GM18507 (cell line): ENCODE results near the gene HDAC9.
A peak's percentile ranks its signal among the peaks of the same experiment; 100 is the strongest.

Experiments
- DNase-seq: peaks from one replicate; pipeline ENCODE4 v3.0.0; 2011; ENCODE audit warnings: low read depth; ENCODE audit not compliant: insufficient read length; ENCODE audit errors: extremely low spot score
- FAIRE-seq: peaks from 2 replicates; lab custom pipeline; 2011; peaks lifted over from hg19 to GRCh38; lab: Jason Lieb, UNC

The HDAC9 gene

GRCh38 chr7:18489624-18490023, 5.9 kb upstream of the HDAC9 start:
- no peak for FAIRE-seq
- DNase-seq: no peak

GRCh38 chr7:18491871-18492270, 3.7 kb upstream of the HDAC9 start:
- no peak for FAIRE-seq
- DNase-seq: no peak

- no peak for DNase-seq
- no peak for FAIRE-seq
Observed at GRCh38 chr7:18494406-18494805, 1.1 kb upstream of the HDAC9 start.

GRCh38 chr7:18494821-18495408, 634 bp upstream of the HDAC9 start:
- DNase-seq (no peak), FAIRE-seq (no peak)

GRCh38 chr7:18496341-18496700, 772 bp downstream of the HDAC9 start:
- DNase-seq (no peak), FAIRE-seq (no peak)

- no peak for FAIRE-seq
- DNase-seq: no peak
Observed at GRCh38 chr7:18497082-18497481, 1.5 kb downstream of the HDAC9 start.

GRCh38 chr7:18497800-18498199, 2.3 kb downstream of the HDAC9 start:
- DNase-seq (no peak), FAIRE-seq (peak; percentile 47)

GRCh38 chr7:18498341-18498740, 2.8 kb downstream of the HDAC9 start:
- DNase-seq: no peak

GRCh38 chr7:18499407-18500177, 4.0 kb downstream of the HDAC9 start:
- DNase-seq: no peak
- peak; percentile 26 for FAIRE-seq

More at GRCh38 chr7:18498341-18498740, 2.8 kb downstream of the HDAC9 start:
- no peak for FAIRE-seq

- peak; percentile 50 for FAIRE-seq
Observed at GRCh38 chr7:18503126-18503866, 7.7 kb downstream of the HDAC9 start.

GRCh38 chr7:18504965-18505364, 9.4 kb downstream of the HDAC9 start:
- no peak for DNase-seq
- FAIRE-seq: no peak

More at GRCh38 chr7:18503126-18503866, 7.7 kb downstream of the HDAC9 start:
- no peak for DNase-seq

- FAIRE-seq (peak; percentile 67), DNase-seq (no peak)
Observed at GRCh38 chr7:18505870-18506460, 10.4 kb downstream of the HDAC9 start.

GRCh38 chr7:18508443-18509427, 13.2 kb downstream of the HDAC9 start:
- DNase-seq: no peak
- peak; percentile 92 for FAIRE-seq

- FAIRE-seq: no peak
- no peak for DNase-seq
Observed at GRCh38 chr7:18509481-18509880, 13.9 kb downstream of the HDAC9 start.

- peak; percentile 52 for FAIRE-seq
Observed at GRCh38 chr7:18511351-18512140, 16.0 kb downstream of the HDAC9 start.

GRCh38 chr7:18513343-18513742, 17.8 kb downstream of the HDAC9 start:
- no peak for FAIRE-seq
- DNase-seq: no peak

More at GRCh38 chr7:18511351-18512140, 16.0 kb downstream of the HDAC9 start:
- DNase-seq: no peak

- FAIRE-seq (no peak), DNase-seq (no peak)
Observed at GRCh38 chr7:18515067-18515466, 19.5 kb downstream of the HDAC9 start.

- no peak for FAIRE-seq
- no peak for DNase-seq
Observed at GRCh38 chr7:18517646-18518045, 22.1 kb downstream of the HDAC9 start.
